WTC11 (cell line): ENCODE measurements around the gene CHTF18. TPM values are rescaled to one million over a fixed set of nuclear protein-coding genes. Genes with fewer than 3 reads are reported as not detected.
A peak's percentile ranks its signal among the peaks of the same experiment; 100 is the strongest.

Source experiments
- ATAC-seq: fragments of 200-7000 bp; cut with Tn5 transposase; 2 replicates; pipeline ENCODE4 v1.10.0; 2021; ENCODE audit warnings: mild to moderate bottlenecking, moderate library complexity
- CTCF ChIA-PET: fragments of 300-600 bp; sonication (Branson Sonifier 250); formaldehyde crosslinking; loops from one replicate; lab custom pipeline; 2021; ENCODE audit warnings: antibody characterized with exemption; lab: Charles Lee
- POLR2A ChIA-PET: fragments of 350-600 bp; sonication (Branson Sonifier 250); formaldehyde crosslinking; loops from one replicate; lab custom pipeline; 2021; ENCODE audit warnings: antibody characterized with exemption; lab: Charles Lee
- DNase-seq: peaks from one replicate; pipeline ENCODE4 v3.0.0; 2021; ENCODE audit warnings: low spot score
- H3K27ac Mint-ChIP-seq: 2 replicates; pipeline ENCODE4 v1.8.0; 2021; ENCODE audit warnings: mixed read lengths
- H3K27me3 Mint-ChIP-seq: 2 replicates; pipeline ENCODE4 v1.8.0; 2021; ENCODE audit warnings: low read depth, mild to moderate bottlenecking, moderate library complexity, mixed read lengths
- H3K36me3 Mint-ChIP-seq: 2 replicates; pipeline ENCODE4 v1.8.0; 2021; ENCODE audit warnings: mixed read lengths
- H3K4me1 Mint-ChIP-seq: 2 replicates; pipeline ENCODE4 v1.8.0; 2022; ENCODE audit warnings: mixed read lengths
- H3K4me3 Mint-ChIP-seq: 2 replicates; pipeline ENCODE4 v1.8.0; 2021; ENCODE audit warnings: mild to moderate bottlenecking, moderate library complexity, mixed read lengths
- H3K9me3 Mint-ChIP-seq: 2 replicates; pipeline ENCODE4 v1.8.0; 2021; ENCODE audit warnings: mixed read lengths
- CBFB ChIP-seq: sonication (generic); formaldehyde crosslinking; IDR thresholded peaks from 2 replicates; pipeline ENCODE4 v1.8.1; 2022; ENCODE audit warnings: mild to moderate bottlenecking, low read depth, missing genetic modification reagents
- CREB1 ChIP-seq: sonication (generic); formaldehyde crosslinking; IDR thresholded peaks from 2 replicates; pipeline ENCODE4 v1.8.0; 2023; ENCODE audit warnings: mild to moderate bottlenecking, missing genetic modification reagents
- E2F5 ChIP-seq: sonication (generic); formaldehyde crosslinking; IDR thresholded peaks from 2 replicates; pipeline ENCODE4 v1.8.1; 2022; ENCODE audit warnings: mild to moderate bottlenecking, moderate library complexity, missing genetic modification reagents
- ESRRA ChIP-seq: sonication (generic); formaldehyde crosslinking; IDR thresholded peaks from 2 replicates; pipeline ENCODE4 v1.8.1; 2022; ENCODE audit warnings: mild to moderate bottlenecking, missing genetic modification reagents, borderline replicate concordance
- FOXJ3 ChIP-seq: sonication (generic); formaldehyde crosslinking; IDR thresholded peaks from 2 replicates; pipeline ENCODE4 v1.9.0; 2021; ENCODE audit warnings: missing genetic modification reagents, mild to moderate bottlenecking, borderline replicate concordance
- GABPB1 ChIP-seq: sonication (generic); formaldehyde crosslinking; IDR thresholded peaks from 2 replicates; pipeline ENCODE4 v1.8.1; 2023; ENCODE audit warnings: mild to moderate bottlenecking, missing genetic modification reagents
- GTF2I ChIP-seq: fragments of 250-450 bp; sonication (Bioruptor Pico); conservative IDR thresholded peaks from 2 replicates; pipeline ENCODE4 v1.4.0; 2021; ENCODE audit warnings: mild to moderate bottlenecking
- KAT7 ChIP-seq: sonication (generic); formaldehyde crosslinking; IDR thresholded peaks from 2 replicates; pipeline ENCODE4 v1.8.1; 2023; ENCODE audit warnings: missing genetic modification reagents, mild to moderate bottlenecking, borderline replicate concordance
- NFE2L1 ChIP-seq: sonication (generic); formaldehyde crosslinking; IDR thresholded peaks from 2 replicates; pipeline ENCODE4 v1.8.1; 2023; ENCODE audit warnings: missing genetic modification reagents
- NR3C1 ChIP-seq: sonication (generic); formaldehyde crosslinking; conservative IDR thresholded peaks from 2 replicates; pipeline ENCODE4 v1.8.1; 2023; ENCODE audit warnings: low read depth, mild to moderate bottlenecking, missing genetic modification reagents
- SMAD3 ChIP-seq: sonication (generic); formaldehyde crosslinking; IDR thresholded peaks from 2 replicates; pipeline ENCODE4 v1.8.0; 2022; ENCODE audit warnings: missing genetic modification reagents, mild to moderate bottlenecking, borderline replicate concordance
- SP1 ChIP-seq: sonication (generic); formaldehyde crosslinking; conservative IDR thresholded peaks from 2 replicates; pipeline ENCODE4 v1.8.1; 2022; ENCODE audit warnings: missing genetic modification reagents
- TEAD4 ChIP-seq: sonication (generic); formaldehyde crosslinking; IDR thresholded peaks from 2 replicates; pipeline ENCODE4 v1.8.0; 2022; ENCODE audit warnings: mild to moderate bottlenecking, missing genetic modification reagents
- ZNF219 ChIP-seq: sonication (generic); formaldehyde crosslinking; IDR thresholded peaks from 2 replicates; pipeline ENCODE4 v1.8.0; 2023; ENCODE audit warnings: missing genetic modification reagents, mild to moderate bottlenecking, borderline replicate concordance
- ZNF232 ChIP-seq: sonication (generic); formaldehyde crosslinking; IDR thresholded peaks from 2 replicates; pipeline ENCODE4 v1.8.0; 2022; ENCODE audit warnings: mild to moderate bottlenecking, missing genetic modification reagents
- total RNA-seq: library from RNA; stranded (reverse); gene quantifications from 3 replicates; pipeline ENCODE4 v1.2.3, GENCODE V29; 2021
- TF ChIP-seq, protein P1 (sequence below): sonication (generic); formaldehyde crosslinking; IDR thresholded peaks from 2 replicates; pipeline ENCODE4 v1.8.1; 2022; ENCODE audit warnings: low read depth, mild to moderate bottlenecking, moderate library complexity, missing genetic modification reagents, borderline replicate concordance
- TF ChIP-seq, protein P2 (sequence below): sonication (generic); formaldehyde crosslinking; IDR thresholded peaks from 2 replicates; pipeline ENCODE4 v1.8.1; 2022; ENCODE audit warnings: missing genetic modification reagents, borderline replicate concordance
- TF ChIP-seq, protein P3 (sequence below): fragments of 250-450 bp; sonication (Bioruptor Pico); IDR thresholded peaks from 2 replicates; pipeline ENCODE4 v1.8.0; 2021; ENCODE audit warnings: mild to moderate bottlenecking
- TF ChIP-seq, protein P4 (sequence below): fragments of 250-450 bp; sonication (Bioruptor Pico); IDR thresholded peaks from 2 replicates; pipeline ENCODE4 v2.1.2; 2022; ENCODE audit warnings: mild to moderate bottlenecking, moderate library complexity

The CHTF18 gene
- total RNA-seq, 1 experiment from 2014 or later: 183 TPM

GRCh38 chr16:765488-765865, 22.9 kb upstream of the CHTF18 start (continued):
- TF ChIP-seq, protein P1, sequence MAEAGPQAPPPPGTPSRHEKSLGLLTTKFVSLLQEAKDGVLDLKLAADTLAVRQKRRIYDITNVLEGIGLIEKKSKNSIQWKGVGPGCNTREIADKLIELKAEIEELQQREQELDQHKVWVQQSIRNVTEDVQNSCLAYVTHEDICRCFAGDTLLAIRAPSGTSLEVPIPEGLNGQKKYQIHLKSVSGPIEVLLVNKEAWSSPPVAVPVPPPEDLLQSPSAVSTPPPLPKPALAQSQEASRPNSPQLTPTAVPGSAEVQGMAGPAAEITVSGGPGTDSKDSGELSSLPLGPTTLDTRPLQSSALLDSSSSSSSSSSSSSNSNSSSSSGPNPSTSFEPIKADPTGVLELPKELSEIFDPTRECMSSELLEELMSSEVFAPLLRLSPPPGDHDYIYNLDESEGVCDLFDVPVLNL (CRISPR knock-in tag): no peak
- TF ChIP-seq CREB1 (no peak), FOXJ3 (CRISPR knock-in tag) (no peak), ZNF219 (no peak)
- TF ChIP-seq, protein P2, sequence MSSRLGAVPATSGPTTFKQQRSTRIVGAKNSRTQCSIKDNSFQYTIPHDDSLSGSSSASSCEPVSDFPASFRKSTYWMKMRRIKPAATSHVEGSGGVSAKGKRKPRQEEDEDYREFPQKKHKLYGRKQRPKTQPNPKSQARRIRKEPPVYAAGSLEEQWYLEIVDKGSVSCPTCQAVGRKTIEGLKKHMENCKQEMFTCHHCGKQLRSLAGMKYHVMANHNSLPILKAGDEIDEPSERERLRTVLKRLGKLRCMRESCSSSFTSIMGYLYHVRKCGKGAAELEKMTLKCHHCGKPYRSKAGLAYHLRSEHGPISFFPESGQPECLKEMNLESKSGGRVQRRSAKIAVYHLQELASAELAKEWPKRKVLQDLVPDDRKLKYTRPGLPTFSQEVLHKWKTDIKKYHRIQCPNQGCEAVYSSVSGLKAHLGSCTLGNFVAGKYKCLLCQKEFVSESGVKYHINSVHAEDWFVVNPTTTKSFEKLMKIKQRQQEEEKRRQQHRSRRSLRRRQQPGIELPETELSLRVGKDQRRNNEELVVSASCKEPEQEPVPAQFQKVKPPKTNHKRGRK (CRISPR knock-in tag): no peak

- ATAC-seq (no peak), DNase-seq (no peak)
- ChIA-PET POLR2A (no interaction called here), CTCF (interaction anchor here (1.4 kb wide), 1 partner anchor 23 kb away, joined by 4 read pairs; no protein-coding TSS in a partner anchor)
- H3K9me3 Mint-ChIP-seq: no peaks in the 10 kb centered on the region
- no peaks in the 10 kb centered on the region for H3K27me3 Mint-ChIP-seq
- no peaks in the 10 kb centered on the region for H3K36me3 Mint-ChIP-seq
- TF ChIP-seq CBFB (no peak), SMAD3 (no peak), NFE2L1 (CRISPR knock-in tag) (no peak), ZNF232 (CRISPR knock-in tag) (no peak), GTF2I (no peak)
- TF ChIP-seq, protein P3, sequence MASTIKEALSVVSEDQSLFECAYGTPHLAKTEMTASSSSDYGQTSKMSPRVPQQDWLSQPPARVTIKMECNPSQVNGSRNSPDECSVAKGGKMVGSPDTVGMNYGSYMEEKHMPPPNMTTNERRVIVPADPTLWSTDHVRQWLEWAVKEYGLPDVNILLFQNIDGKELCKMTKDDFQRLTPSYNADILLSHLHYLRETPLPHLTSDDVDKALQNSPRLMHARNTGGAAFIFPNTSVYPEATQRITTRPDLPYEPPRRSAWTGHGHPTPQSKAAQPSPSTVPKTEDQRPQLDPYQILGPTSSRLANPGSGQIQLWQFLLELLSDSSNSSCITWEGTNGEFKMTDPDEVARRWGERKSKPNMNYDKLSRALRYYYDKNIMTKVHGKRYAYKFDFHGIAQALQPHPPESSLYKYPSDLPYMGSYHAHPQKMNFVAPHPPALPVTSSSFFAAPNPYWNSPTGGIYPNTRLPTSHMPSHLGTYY: no peak
- H3K4me3 Mint-ChIP-seq: no peak overlapping the region
- peak overlapping the region; percentile 32 for H3K27ac Mint-ChIP-seq
- no peaks in the 10 kb centered on the region for H3K4me1 Mint-ChIP-seq
Measured at GRCh38 chr16:766008-766819, 22.2 kb upstream of the CHTF18 start.

GRCh38 chr16:766820-767640, 21.4 kb upstream of the CHTF18 start:
- Mint-ChIP-seq H3K9me3 (no peaks in the 10 kb centered on the region), H3K27me3 (no peaks in the 10 kb centered on the region), H3K36me3 (no peaks in the 10 kb centered on the region), H3K27ac (no peak overlapping the region), H3K4me3 (no peak overlapping the region), H3K4me1 (no peaks in the 10 kb centered on the region)
- CTCF ChIA-PET: interaction anchor here (1.4 kb wide), 1 partner anchor 23 kb away, joined by 4 read pairs; no protein-coding TSS in a partner anchor
- no peak for ATAC-seq
- no peak for DNase-seq
- TF ChIP-seq SP1 (CRISPR knock-in tag): no peak
- TF ChIP-seq, protein P4, sequence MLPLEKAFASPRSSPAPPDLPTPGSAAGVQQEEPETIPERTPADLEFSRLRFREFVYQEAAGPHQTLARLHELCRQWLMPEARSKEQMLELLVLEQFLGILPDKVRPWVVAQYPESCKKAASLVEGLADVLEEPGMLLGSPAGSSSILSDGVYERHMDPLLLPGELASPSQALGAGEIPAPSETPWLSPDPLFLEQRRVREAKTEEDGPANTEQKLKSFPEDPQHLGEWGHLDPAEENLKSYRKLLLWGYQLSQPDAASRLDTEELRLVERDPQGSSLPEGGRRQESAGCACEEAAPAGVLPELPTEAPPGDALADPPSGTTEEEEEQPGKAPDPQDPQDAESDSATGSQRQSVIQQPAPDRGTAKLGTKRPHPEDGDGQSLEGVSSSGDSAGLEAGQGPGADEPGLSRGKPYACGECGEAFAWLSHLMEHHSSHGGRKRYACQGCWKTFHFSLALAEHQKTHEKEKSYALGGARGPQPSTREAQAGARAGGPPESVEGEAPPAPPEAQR: no peak
- TF ChIP-seq ESRRA: no peak
- no peak for TF ChIP-seq TEAD4 (CRISPR knock-in tag)
- TF ChIP-seq, protein P2 (CRISPR knock-in tag): no peak
- TF ChIP-seq NR3C1 (CRISPR knock-in tag): no peak
- TF ChIP-seq KAT7 (CRISPR knock-in tag): no peak
- no peak for TF ChIP-seq E2F5 (CRISPR knock-in tag)
- no peak for TF ChIP-seq GABPB1 (CRISPR knock-in tag)
- POLR2A ChIA-PET: no interaction called here
